Stimulated activated CD4-positive, alpha-beta T cell treated with anti-CD3 and anti-CD28 coated beads, Interleukin-15, amount 100 ng/mL, for 24 hours (primary cell): ENCODE data around the gene CHCT1.
"Not testable (repeated sequence)": the region's sequence is repeated elsewhere in the genome, so short reads cannot be mapped to it uniquely, and the experiment has no call there.

Experiments
- DNase-seq: peaks from one replicate; pipeline ENCODE4 v3.0.0-alpha.2; 2020

CHCT1 gene

GRCh38 chr17:60401819-60402218 is 20.5 kb upstream of the CHCT1 start:
- no peak for DNase-seq

GRCh38 chr17:60403523-60403810 is 18.8 kb upstream of the CHCT1 start:
- DNase-seq, result no peak

GRCh38 chr17:60403962-60404361 is 18.3 kb upstream of the CHCT1 start:
- no peak for DNase-seq

GRCh38 chr17:60406887-60407286 is 15.4 kb upstream of the CHCT1 start:
- DNase-seq, result no peak

- DNase-seq, result no peak
Measured at GRCh38 chr17:60410001-60410400, 12.3 kb upstream of the CHCT1 start.

GRCh38 chr17:60412701-60413100 is 9.6 kb upstream of the CHCT1 start:
- DNase-seq, result no peak

GRCh38 chr17:60415146-60415545 is 7.1 kb upstream of the CHCT1 start:
- DNase-seq, result no peak

GRCh38 chr17:60416368-60416925 is 5.8 kb upstream of the CHCT1 start:
- DNase-seq, result no peak

- DNase-seq, result not testable (repeated sequence)
Measured at GRCh38 chr17:60419003-60419402, 3.3 kb upstream of the CHCT1 start.

GRCh38 chr17:60419875-60420274 is 2.4 kb upstream of the CHCT1 start:
- not testable (repeated sequence) for DNase-seq

- DNase-seq, result peak; percentile 86
Measured at GRCh38 chr17:60421273-60422161, 772 bp upstream of the CHCT1 start.

GRCh38 chr17:60423865-60424264 is 1.6 kb downstream of the CHCT1 start:
- DNase-seq, result no peak

- DNase-seq, result no peak
Measured at GRCh38 chr17:60425626-60426025, 3.3 kb downstream of the CHCT1 start.

GRCh38 chr17:60426596-60426995 is 4.3 kb downstream of the CHCT1 start:
- DNase-seq, result no peak

- DNase-seq, result not testable (repeated sequence)
Measured at GRCh38 chr17:60428491-60428890, 6.2 kb downstream of the CHCT1 start.

GRCh38 chr17:60430561-60430960 is 8.3 kb downstream of the CHCT1 start:
- DNase-seq, result not testable (repeated sequence)

GRCh38 chr17:60433021-60433997 is 11.0 kb downstream of the CHCT1 start:
- not testable (repeated sequence) for DNase-seq

- peak; percentile 55 for DNase-seq
Measured at GRCh38 chr17:60435244-60436167, 13.2 kb downstream of the CHCT1 start.

GRCh38 chr17:60436676-60437075 is 14.4 kb downstream of the CHCT1 start:
- no peak for DNase-seq

- DNase-seq, result no peak
Measured at GRCh38 chr17:60439501-60439900, 17.2 kb downstream of the CHCT1 start.

- no peak for DNase-seq
Measured at GRCh38 chr17:60442271-60443173, 20.2 kb downstream of the CHCT1 start.
